Measurements from ENCODE around the gene SCP2.

- no peak for TF ChIP-seq CTCF (IDR thresholded peaks at IDR 0.05)
- TF ChIP-seq POLR2AphosphoS5 (IDR thresholded peaks at IDR 0.05) = no peak
Observed at GRCh38 chr1:52952112-52952511, 25.0 kb downstream of the SCP2 start.
